ENCODE data around the gene ABCC6. TPM values are rescaled to one million over a fixed set of nuclear protein-coding genes. Genes with fewer than 3 reads are reported as not detected.

The ABCC6 gene
- total RNA-seq, 1 experiment from 2014 or later: 1.1 TPM

- Histone ChIP-seq H3K23me2 (ENCODE audit: insufficient read length, low read depth, low read length, poor library complexity, severe bottlenecking) (no peaks in the 10 kb centered on the region), H3T11ph (ENCODE audit: low read length) (no peak overlapping the region), H2BK15ac (ENCODE audit: low read depth, low read length) (no peak overlapping the region), H4K5ac (ENCODE audit: insufficient read length, low read depth, low read length) (no peak overlapping the region), H3K79me1 (ENCODE audit: insufficient read depth, low read depth, low read length, poor library complexity, severe bottlenecking) (no peaks in the 10 kb centered on the region), H2BK5ac (ENCODE audit: insufficient read length, low read length) (no peak overlapping the region), H3K9ac (ENCODE audit: extremely low read depth, insufficient read length, low read length) (no peak overlapping the region), H2BK20ac (ENCODE audit: low read depth, low read length, poor library complexity, severe bottlenecking) (no peak overlapping the region), H3K14ac (ENCODE audit: insufficient read depth, low read length) (no peak overlapping the region), H3K56ac (ENCODE audit: insufficient read length, low read depth, low read length) (no peak overlapping the region), H4K20me1 (ENCODE audit: control insufficient read depth, insufficient read depth, insufficient read length) (no peaks in the 10 kb centered on the region), H3K4me1 (ENCODE audit: insufficient read depth, low read length) (no peaks in the 10 kb centered on the region; the same call in 1 of the 2 replicates), H3K9me3 (ENCODE audit: control insufficient read depth, low read depth, low read length) (no peaks in the 10 kb centered on the region), H3K18ac (ENCODE audit: insufficient read length, low read depth, low read length) (no peak overlapping the region), H2BK12ac (ENCODE audit: insufficient read length, low read depth, low read length) (no peak overlapping the region), H4K8ac (replicated peaks; ENCODE audit: insufficient read length, low read depth, low read length) (no peak overlapping the region), H3K27ac (ENCODE audit: insufficient read length, low read depth, low read length) (no peak overlapping the region), H2AFZ (ENCODE audit: low read length) (no peak overlapping the region), H3K79me2 (ENCODE audit: insufficient read depth, low read length) (no peaks in the 10 kb centered on the region), H2AK5ac (ENCODE audit: insufficient read length, low read length) (no peak overlapping the region), H4K91ac (ENCODE audit: insufficient read length, low read depth, low read length) (no peak overlapping the region), H3K4me2 (ENCODE audit: insufficient read depth, insufficient read length, low read length) (no peak overlapping the region), H3K23ac (ENCODE audit: insufficient read length, low read depth, low read length) (no peak overlapping the region), H2BK120ac (ENCODE audit: low read depth, low read length, poor library complexity, severe bottlenecking) (no peak overlapping the region), H3K4ac (ENCODE audit: low read depth, low read length) (no peak overlapping the region), H3K27me3 (ENCODE audit: insufficient read depth, low read length) (no peaks in the 10 kb centered on the region)
- no peak overlapping the region; a peak in 1 of 7 replicates for H3K27ac Mint-ChIP-seq
- WGBS (ENCODE audit: extremely low coverage, insufficient read length, low lambda C conversion rate): no CpG with 5 or more reads among the region's 5 CpGs
- H3K27me3 Mint-ChIP-seq (ENCODE audit: low read depth): no peaks in the 10 kb centered on the region; the same call in 1 of the 2 replicates
- no peak for DNase-seq
- H3K4me3 Mint-ChIP-seq: no peak overlapping the region
- peaks cover 8 to 11% of the 10 kb centered on the region in 2 experiments; a peak in 2 of 4 replicates for H3K4me1 Mint-ChIP-seq
- TF ChIP-seq CTCF (conservative IDR thresholded peaks at IDR 0.05): no peak
- H3K36me3 Mint-ChIP-seq (ENCODE audit: insufficient read depth in 1 of 3, low read depth in 3 of 3): no peaks in the 10 kb centered on the region; a peak in 1 of 7 replicates
- no peaks in the 10 kb centered on the region for H3K9me3 Mint-ChIP-seq
Measured at GRCh38 chr16:16190546-16190945, 32.7 kb downstream of the ABCC6 start.
